Smooth muscle cell (in vitro differentiated cells): ENCODE results near the gene CCDC196. TPM values are rescaled to one million over a fixed set of nuclear protein-coding genes. Genes with fewer than 3 reads are reported as not detected.
"Not testable (repeated sequence)": the region's sequence is repeated elsewhere in the genome, so short reads cannot be mapped to it uniquely, and the experiment has no call there.

Experiments used
- DNase-seq: peaks from one replicate; lab custom pipeline; 2025; ENCODE audit not compliant: unreplicated experiment; lab: John Stamatoyannopoulos, UW
- H2AFZ ChIP-seq: fragments of 200-600 bp; sonication (generic); 2 replicates; pipeline ENCODE4 v1.6.0; 2016; ENCODE audit warnings: antibody characterized with exemption, low read depth, mild to moderate bottlenecking
- H3F3A ChIP-seq: fragments of 200-600 bp; sonication (generic); 2 replicates; pipeline ENCODE4 v1.6.0; 2017; ENCODE audit warnings: antibody characterized with exemption, low read depth
- H3K27ac ChIP-seq: fragments of 200-600 bp; sonication (generic); 2 replicates; pipeline ENCODE4 v1.5.1; 2016; ENCODE audit warnings: low read depth, mild to moderate bottlenecking
- H3K27me3 ChIP-seq: fragments of 200-600 bp; sonication (generic); 2 replicates; pipeline ENCODE4 v1.6.1; 2016; ENCODE audit warnings: low read depth, mild to moderate bottlenecking
- H3K36me3 ChIP-seq: fragments of 200-600 bp; sonication (generic); 2 replicates; pipeline ENCODE4 v1.5.1; 2016; ENCODE audit warnings: low read depth
- H3K4me1 ChIP-seq: fragments of 200-600 bp; sonication (generic); 2 replicates; pipeline ENCODE4 v1.5.1; 2016; ENCODE audit warnings: low read depth
- H3K4me2 ChIP-seq: fragments of 200-600 bp; sonication (generic); 2 replicates; pipeline ENCODE4 v1.6.0; 2016; ENCODE audit warnings: mild to moderate bottlenecking
- H3K4me3 ChIP-seq: fragments of 200-600 bp; sonication (generic); 2 replicates; pipeline ENCODE4 v1.5.1; 2016; ENCODE audit warnings: mild to moderate bottlenecking
- H3K79me2 ChIP-seq: fragments of 200-600 bp; sonication (generic); 2 replicates; pipeline ENCODE4 v1.6.0; 2016; ENCODE audit warnings: low read depth, mild to moderate bottlenecking
- H3K9ac ChIP-seq: fragments of 200-600 bp; sonication (generic); 2 replicates; pipeline ENCODE4 v1.6.0; 2016; ENCODE audit warnings: low read depth
- H3K9me3 ChIP-seq: fragments of 200-600 bp; sonication (generic); replicated peaks from 2 replicates; pipeline ENCODE4 v1.5.1; 2016; ENCODE audit warnings: low read depth
- H4K20me1 ChIP-seq: fragments of 200-600 bp; sonication (generic); 2 replicates; pipeline ENCODE4 v1.6.0; 2016; ENCODE audit warnings: low read depth
- CTCF ChIP-seq: fragments of 200-600 bp; sonication (generic); IDR thresholded peaks from 2 replicates; pipeline ENCODE4 v1.5.1; 2017; ENCODE audit warnings: borderline replicate concordance, mild to moderate bottlenecking, antibody characterized with exemption; ENCODE audit not compliant: insufficient read depth, poor library complexity, severe bottlenecking
- WGBS: methylation state at CpG from one replicate; pipeline ENCODE4 v1.1.7; 2016; ENCODE audit warnings: low lambda C conversion rate; 5-methylcytosine and 5-hydroxymethylcytosine counted together
- polyA plus RNA-seq: library from polyadenylated mRNA; unstranded; fragments of >200 nt; fragmentation: Nextera tagmentation; extraction: Ambion mirVana; gene quantifications from 2 replicates; pipeline ENCODE4 v1.2.1, GENCODE V29; 2016
- total RNA-seq: library from RNA; depleted of rRNA; stranded (reverse); fragments of >200 nt; gene quantifications from 2 replicates; pipeline ENCODE4 v1.2.3, GENCODE V29; 2014

CCDC196 gene
- total and polyA plus RNA-seq, 2 experiments from 2014 or later = not detected

GRCh38 chr14:66496188-66496807 is 10.1 kb downstream of the CCDC196 start:
- Histone ChIP-seq H2AFZ (no peak overlapping the region), H4K20me1 (no peaks in the 10 kb centered on the region), H3K4me2 (no peak overlapping the region), H3F3A (no peaks in the 10 kb centered on the region), H3K27me3 (no peaks in the 10 kb centered on the region), H3K4me1 (no peaks in the 10 kb centered on the region), H3K9me3 (no peaks in the 10 kb centered on the region), H3K27ac (no peak overlapping the region), H3K36me3 (no peaks in the 10 kb centered on the region), H3K9ac (no peak overlapping the region), H3K79me2 (no peaks in the 10 kb centered on the region), H3K4me3 (no peak overlapping the region)
- 89% methylated on average over 4 of the region's 4 CpGs for WGBS
- no peak for TF ChIP-seq CTCF
- DNase-seq = no peak

GRCh38 chr14:66496911-66497310 is 10.7 kb downstream of the CCDC196 start:
- no peaks in the 10 kb centered on the region for H3K27me3 ChIP-seq
- no peaks in the 10 kb centered on the region for H3K4me1 ChIP-seq
- H3K9ac ChIP-seq = no peak overlapping the region
- no peak for DNase-seq
- no peak overlapping the region for H3K4me3 ChIP-seq
- no peaks in the 10 kb centered on the region for H3F3A ChIP-seq
- H4K20me1 ChIP-seq = no peaks in the 10 kb centered on the region
- H2AFZ ChIP-seq = no peak overlapping the region
- no peaks in the 10 kb centered on the region for H3K36me3 ChIP-seq
- H3K79me2 ChIP-seq = no peaks in the 10 kb centered on the region
- no peak overlapping the region for H3K27ac ChIP-seq
- H3K9me3 ChIP-seq = no peaks in the 10 kb centered on the region
- no peak for TF ChIP-seq CTCF
- no peak overlapping the region for H3K4me2 ChIP-seq
- WGBS = 66% methylated on average over 2 of the region's 2 CpGs

GRCh38 chr14:66498311-66498710 is 12.1 kb downstream of the CCDC196 start:
- H3K79me2 ChIP-seq = no peaks in the 10 kb centered on the region
- no peak for DNase-seq
- no peak overlapping the region for H3K4me3 ChIP-seq
- H3K9ac ChIP-seq = no peak overlapping the region
- H3K27ac ChIP-seq = no peak overlapping the region
- no peaks in the 10 kb centered on the region for H3K9me3 ChIP-seq
- no peaks in the 10 kb centered on the region for H3K4me1 ChIP-seq
- H3K27me3 ChIP-seq = no peaks in the 10 kb centered on the region
- no peaks in the 10 kb centered on the region for H3K36me3 ChIP-seq
- H3K4me2 ChIP-seq = no peak overlapping the region
- H3F3A ChIP-seq = no peaks in the 10 kb centered on the region
- no peak for TF ChIP-seq CTCF
- H2AFZ ChIP-seq = no peak overlapping the region
- H4K20me1 ChIP-seq = no peaks in the 10 kb centered on the region
- 64% methylated on average over 3 of the region's 3 CpGs for WGBS

DNA sequence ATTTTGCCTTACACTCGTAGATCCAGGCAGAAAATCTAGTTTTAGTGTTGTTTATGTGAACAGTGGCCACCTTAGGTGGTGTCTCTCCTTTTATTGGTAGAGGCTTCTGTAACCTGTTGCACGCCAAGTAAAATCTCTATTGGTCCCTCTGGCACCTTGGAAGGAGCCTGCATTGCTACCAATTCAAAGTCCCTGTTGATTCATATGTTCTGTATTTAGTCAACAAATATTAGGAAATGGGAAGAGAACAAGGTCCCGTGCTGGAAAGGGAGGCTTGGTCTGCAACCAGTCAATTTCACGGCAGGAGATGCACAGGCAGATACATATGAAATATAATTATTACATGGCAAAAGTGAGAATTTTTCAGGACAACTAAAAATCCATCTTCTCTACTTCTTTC is 15.4 kb downstream of the CCDC196 start:
- no peak overlapping the region for H2AFZ ChIP-seq
- no peak overlapping the region for H3K27ac ChIP-seq
- H3K9me3 ChIP-seq = no peaks in the 10 kb centered on the region
- no peaks in the 10 kb centered on the region for H3K4me1 ChIP-seq
- no peaks in the 10 kb centered on the region for H3K27me3 ChIP-seq
- no peak for TF ChIP-seq CTCF
- H3K4me3 ChIP-seq = no peak overlapping the region
- H3K36me3 ChIP-seq = no peaks in the 10 kb centered on the region
- no peaks in the 10 kb centered on the region for H3F3A ChIP-seq
- H3K79me2 ChIP-seq = no peaks in the 10 kb centered on the region
- no peak overlapping the region for H3K9ac ChIP-seq
- no peaks in the 10 kb centered on the region for H4K20me1 ChIP-seq
- 88% methylated on average over 4 of the region's 4 CpGs for WGBS
- DNase-seq = no peak
- H3K4me2 ChIP-seq = no peak overlapping the region

GRCh38 chr14:66502836-66503235 is 16.7 kb downstream of the CCDC196 start:
- H2AFZ ChIP-seq, H3K4me2 ChIP-seq, H3K27ac ChIP-seq, H3K9ac ChIP-seq, DNase-seq, H3K4me1 ChIP-seq, H3K79me2 ChIP-seq, H3K27me3 ChIP-seq, H3K9me3 ChIP-seq, H3K4me3 ChIP-seq, H3F3A ChIP-seq, H4K20me1 ChIP-seq, H3K36me3 ChIP-seq: not testable (repeated sequence)
- 91% methylated on average over 5 of the region's 5 CpGs for WGBS
